Activated T-helper 2 cell treated with anti-CD3 and anti-CD28 coated beads, Interferon-gamma antibody, Interleukin-2, Interleukin-4, amounts not matched to agents 10 μg/mL and 5 μg/mL and 100 μg/mL, durations not matched to agents 14 hours and 24 hours and 36 hours (primary cell): ENCODE data around the gene FAM9C. TPM values are rescaled to one million over a fixed set of nuclear protein-coding genes. Genes with fewer than 3 reads are reported as not detected.

Experiments
- DNase-seq: peaks from one replicate; pipeline ENCODE4 v3.0.0; 2021; ENCODE audit warnings: low spot score
- H3K27ac Mint-ChIP-seq: one replicate; pipeline ENCODE4 v1.8.0; 2021; ENCODE audit warnings: mixed read lengths
- H3K27me3 Mint-ChIP-seq: one replicate; pipeline ENCODE4 v1.8.0; 2021; ENCODE audit warnings: low read depth, mixed read lengths
- H3K36me3 Mint-ChIP-seq: one replicate; pipeline ENCODE4 v1.8.0; 2021; ENCODE audit warnings: low read depth, mixed read lengths
- H3K4me1 Mint-ChIP-seq: one replicate; pipeline ENCODE4 v1.8.0; 2021; ENCODE audit warnings: low read depth, mixed read lengths
- H3K4me3 Mint-ChIP-seq: one replicate; pipeline ENCODE4 v1.8.0; 2021; ENCODE audit warnings: low read depth, mild to moderate bottlenecking, moderate library complexity, mixed read lengths
- H3K9me3 Mint-ChIP-seq: one replicate; pipeline ENCODE4 v1.8.0; 2021; ENCODE audit warnings: mixed read lengths
- intact Hi-C: fragments of 100-400 bp; cut with micrococcal nuclease; formaldehyde crosslinking; loops from one replicate; pipeline ENCODE4 v1.15.1; 2023
- total RNA-seq: library from RNA; stranded (reverse); gene quantifications from 2 replicates; pipeline ENCODE4 v1.2.3, GENCODE V29; 2022

Gene FAM9C
- total RNA-seq, 1 donor from 2014 or later: not detected

DNA sequence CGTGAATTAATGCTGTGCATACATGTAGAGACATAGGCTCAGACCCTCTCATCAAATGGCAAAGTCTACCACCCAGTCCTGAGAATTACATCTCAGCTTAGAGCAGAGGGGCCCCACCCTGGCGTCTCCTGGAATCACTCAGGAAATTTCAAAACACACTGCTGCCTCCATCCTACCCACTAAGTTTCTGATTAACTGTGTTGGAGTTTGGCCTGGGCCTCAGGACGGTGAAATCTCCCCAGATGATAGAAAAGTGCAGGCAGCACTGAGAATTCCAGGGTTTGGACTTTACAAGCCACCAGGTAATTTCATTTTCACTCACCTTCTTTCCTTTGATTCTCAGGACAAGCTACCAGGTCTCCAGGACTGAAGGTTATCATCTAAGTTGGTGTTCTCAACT, 3.3 kb upstream of the FAM9C start:
- Mint-ChIP-seq H3K4me1 (peaks cover 23% of the 10 kb centered on the region), H3K27me3 (no peaks in the 10 kb centered on the region), H3K9me3 (peaks cover 3% of the 10 kb centered on the region), H3K4me3 (no peak overlapping the region), H3K27ac (no peak overlapping the region), H3K36me3 (peaks cover 5% of the 10 kb centered on the region)
- intact Hi-C loops: no loop called here
- no peak for DNase-seq

DNA sequence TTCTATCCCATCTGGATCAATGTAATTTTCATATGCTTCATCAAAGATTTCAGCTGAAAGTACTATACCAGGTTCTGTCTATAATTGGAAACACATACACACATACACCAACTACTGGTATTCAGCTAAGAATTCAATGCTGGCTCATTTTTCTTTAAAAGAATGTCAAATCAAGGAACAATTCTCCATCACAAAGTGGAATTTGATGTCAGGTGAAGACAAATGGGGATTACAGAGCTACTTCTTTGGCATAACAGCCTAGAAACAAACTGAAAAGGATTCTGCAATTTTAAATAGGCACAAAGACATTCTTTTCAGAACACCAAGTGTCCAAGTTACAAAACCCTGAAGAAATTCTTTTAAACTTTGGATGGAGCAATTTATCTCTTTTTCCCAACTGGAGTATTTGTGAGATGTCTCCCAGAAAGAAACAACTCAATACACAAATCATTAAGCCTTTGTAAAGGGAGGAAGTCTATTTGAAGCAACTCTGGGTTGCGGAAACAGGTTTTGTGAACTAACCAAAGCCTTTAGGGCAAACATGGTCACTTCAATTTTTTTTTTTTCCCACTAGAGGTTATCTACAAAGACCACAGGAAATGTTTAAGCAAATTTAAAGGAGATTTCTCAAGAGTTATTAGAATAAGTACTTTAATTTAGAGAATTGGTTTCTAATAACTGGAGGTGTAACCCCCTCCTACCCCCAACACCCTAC, 1.9 kb upstream of the FAM9C start:
- no peak overlapping the region for H3K4me3 Mint-ChIP-seq
- H3K4me1 Mint-ChIP-seq: peaks cover 12% of the 10 kb centered on the region
- no peaks in the 10 kb centered on the region for H3K27me3 Mint-ChIP-seq
- no peak for DNase-seq
- H3K9me3 Mint-ChIP-seq: peaks cover 3% of the 10 kb centered on the region
- H3K27ac Mint-ChIP-seq: no peak overlapping the region
- peaks cover 5% of the 10 kb centered on the region for H3K36me3 Mint-ChIP-seq
- intact Hi-C loops: no loop called here

DNA sequence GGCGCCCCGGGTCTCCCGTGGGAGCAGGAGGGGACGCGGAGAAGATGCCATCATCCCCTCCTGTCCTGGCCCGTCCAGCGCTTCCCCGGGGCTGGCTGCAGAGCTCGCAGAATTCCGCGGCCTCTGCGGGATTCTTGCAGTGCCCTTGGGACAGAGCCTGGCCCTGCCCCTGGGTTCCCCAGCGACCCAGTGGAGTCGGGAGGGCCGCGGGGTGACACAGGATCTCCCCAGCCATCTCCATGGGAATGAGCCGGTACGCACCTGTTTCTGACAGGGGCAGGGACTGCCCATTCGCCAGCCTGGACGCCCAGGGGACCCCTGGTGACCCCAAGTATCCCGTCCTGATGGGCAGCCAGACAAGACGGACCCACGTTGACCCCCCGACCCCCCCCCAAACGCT, 482 bp downstream of the FAM9C start:
- H3K36me3 Mint-ChIP-seq: no peaks in the 10 kb centered on the region
- intact Hi-C loops: no loop called here
- no peaks in the 10 kb centered on the region for H3K9me3 Mint-ChIP-seq
- peaks cover 5% of the 10 kb centered on the region for H3K4me1 Mint-ChIP-seq
- DNase-seq: no peak
- no peaks in the 10 kb centered on the region for H3K27me3 Mint-ChIP-seq
- no peak overlapping the region for H3K4me3 Mint-ChIP-seq
- no peak overlapping the region for H3K27ac Mint-ChIP-seq

DNA sequence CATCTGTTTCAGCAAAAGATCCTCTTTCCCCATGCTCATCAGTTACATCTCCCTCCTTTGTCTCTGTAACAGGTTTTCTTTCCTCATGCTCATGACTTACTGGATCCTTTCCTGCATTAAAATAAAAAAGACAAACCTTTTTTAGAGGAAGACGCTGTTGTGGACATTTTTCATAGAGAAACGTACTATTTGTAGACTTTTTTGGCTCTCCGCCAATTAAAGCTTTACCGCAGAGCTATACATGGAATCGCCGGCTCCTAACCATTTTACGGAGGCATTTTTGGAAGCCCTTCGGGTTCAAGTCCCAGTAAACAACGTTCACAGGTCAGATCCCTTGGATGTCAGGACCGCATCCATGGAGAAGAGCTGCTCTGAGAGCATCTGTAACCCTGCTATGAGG, 1.3 kb downstream of the FAM9C start:
- no peaks in the 10 kb centered on the region for H3K27me3 Mint-ChIP-seq
- peaks cover 3% of the 10 kb centered on the region for H3K4me1 Mint-ChIP-seq
- H3K36me3 Mint-ChIP-seq: no peaks in the 10 kb centered on the region
- no peak overlapping the region for H3K27ac Mint-ChIP-seq
- intact Hi-C loops: no loop called here
- no peak overlapping the region for H3K4me3 Mint-ChIP-seq
- DNase-seq: no peak
- no peaks in the 10 kb centered on the region for H3K9me3 Mint-ChIP-seq

DNA sequence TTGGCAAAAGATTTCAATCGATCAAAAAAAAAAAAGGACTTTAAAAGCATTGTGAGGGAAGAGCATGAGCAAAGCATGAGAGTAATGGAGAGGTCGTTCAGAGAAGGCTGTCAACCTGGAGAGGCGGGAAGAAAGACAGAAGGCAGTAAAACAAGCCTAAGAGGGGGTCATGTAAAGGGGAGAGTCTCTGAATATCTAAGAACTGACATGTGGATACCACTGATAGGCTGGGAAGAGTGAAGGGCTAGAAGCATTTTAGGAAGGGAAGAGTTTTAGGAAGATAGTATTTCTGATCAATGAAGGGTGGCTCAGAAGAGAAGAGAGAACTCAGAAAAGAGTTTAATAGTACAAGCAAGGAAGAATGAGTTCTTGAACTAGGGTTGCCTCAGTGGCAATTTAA, 7.5 kb downstream of the FAM9C start:
- Mint-ChIP-seq H3K27ac (no peak overlapping the region), H3K9me3 (no peaks in the 10 kb centered on the region), H3K4me1 (peaks cover 6% of the 10 kb centered on the region), H3K27me3 (no peaks in the 10 kb centered on the region), H3K4me3 (no peak overlapping the region), H3K36me3 (no peaks in the 10 kb centered on the region)
- intact Hi-C loops: no loop called here
- DNase-seq: no peak

DNA sequence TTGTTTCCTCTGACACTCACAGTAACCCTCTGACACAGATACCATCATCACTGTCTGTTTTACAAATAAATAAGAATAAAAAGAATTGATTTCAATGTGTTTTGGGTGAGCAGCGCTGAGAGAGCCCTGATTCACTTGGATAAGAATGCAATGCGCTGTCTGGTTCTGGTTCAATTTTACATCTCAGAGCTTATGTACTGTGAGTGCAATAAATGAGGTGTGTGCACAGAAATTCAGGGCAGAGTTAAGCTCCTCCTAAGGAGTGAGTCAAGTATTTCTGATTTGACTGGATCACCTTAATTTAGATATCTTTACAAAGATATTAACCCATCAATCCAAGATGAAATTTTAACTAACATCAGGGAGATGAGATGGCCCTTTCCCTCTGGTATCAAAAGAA, 11.2 kb downstream of the FAM9C start:
- Mint-ChIP-seq H3K4me1 (peaks cover 29% of the 10 kb centered on the region), H3K27ac (no peak overlapping the region), H3K36me3 (no peaks in the 10 kb centered on the region), H3K27me3 (no peaks in the 10 kb centered on the region), H3K4me3 (no peak overlapping the region), H3K9me3 (no peaks in the 10 kb centered on the region)
- DNase-seq: no peak
- intact Hi-C loops: no loop called here

DNA sequence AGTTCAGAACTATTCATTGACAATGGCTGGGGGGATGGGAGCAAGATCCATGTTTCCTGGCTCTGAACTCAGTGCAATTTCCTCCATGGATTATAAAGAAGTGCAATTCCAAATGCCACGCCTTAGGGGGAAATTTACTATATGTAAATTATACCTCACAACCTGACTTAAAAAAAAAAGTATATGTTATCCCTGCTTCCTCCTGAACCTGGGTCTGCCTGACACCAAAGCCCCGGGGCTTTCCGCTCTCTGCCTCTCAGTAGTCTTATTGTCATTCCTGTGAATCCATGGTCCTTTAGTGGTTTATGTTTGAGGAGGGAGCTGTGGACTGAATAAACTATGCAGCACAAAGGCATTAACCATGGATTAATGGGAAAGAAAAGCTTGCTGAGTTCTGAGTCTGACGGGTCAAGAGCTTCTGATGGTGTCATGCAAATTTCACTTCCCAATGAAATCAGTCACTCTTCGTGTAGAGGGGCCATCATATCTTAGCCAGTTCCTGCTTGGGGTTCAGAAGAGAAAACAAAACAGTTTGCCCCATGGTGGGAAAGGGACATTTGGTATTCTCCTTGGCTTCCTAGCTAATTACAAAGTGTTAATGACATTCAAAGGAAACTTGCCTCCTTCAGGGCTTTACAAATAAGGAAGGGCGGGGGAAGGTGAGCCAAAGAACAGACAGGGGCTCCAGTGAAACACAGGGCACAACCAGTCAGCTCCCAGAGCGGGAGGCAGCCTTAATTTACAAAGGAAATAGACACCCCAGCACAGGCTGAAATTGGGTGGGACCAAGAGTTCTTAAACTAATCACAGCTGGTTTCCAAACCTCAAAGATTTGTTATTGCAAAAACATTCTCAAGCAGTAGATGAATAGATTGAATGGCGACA, 14.3 kb downstream of the FAM9C start:
- H3K36me3 Mint-ChIP-seq: no peaks in the 10 kb centered on the region
- H3K4me3 Mint-ChIP-seq: no peak overlapping the region
- H3K27me3 Mint-ChIP-seq: no peaks in the 10 kb centered on the region
- intact Hi-C loops: no loop called here
- no peak overlapping the region for H3K27ac Mint-ChIP-seq
- H3K4me1 Mint-ChIP-seq: peaks cover 52% of the 10 kb centered on the region
- H3K9me3 Mint-ChIP-seq: no peaks in the 10 kb centered on the region
- DNase-seq: no peak

DNA sequence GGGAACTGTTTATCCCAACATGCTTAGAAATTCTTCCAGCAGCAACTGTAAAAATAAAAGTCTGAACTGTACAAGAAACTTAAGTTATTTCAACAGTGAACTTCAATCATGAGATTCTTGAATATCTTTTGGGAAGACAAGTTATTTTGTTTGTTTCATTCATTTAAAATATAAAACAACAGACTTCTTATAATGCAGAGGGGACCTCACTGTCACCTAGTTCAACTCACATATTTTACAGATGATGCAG, 14.9 kb downstream of the FAM9C start:
- intact Hi-C loops: no loop called here
- H3K4me3 Mint-ChIP-seq: no peak overlapping the region
- no peak for DNase-seq
- no peaks in the 10 kb centered on the region for H3K36me3 Mint-ChIP-seq
- no peaks in the 10 kb centered on the region for H3K9me3 Mint-ChIP-seq
- H3K27me3 Mint-ChIP-seq: no peaks in the 10 kb centered on the region
- peaks cover 55% of the 10 kb centered on the region for H3K4me1 Mint-ChIP-seq
- peak overlapping the region; percentile 14 for H3K27ac Mint-ChIP-seq

DNA sequence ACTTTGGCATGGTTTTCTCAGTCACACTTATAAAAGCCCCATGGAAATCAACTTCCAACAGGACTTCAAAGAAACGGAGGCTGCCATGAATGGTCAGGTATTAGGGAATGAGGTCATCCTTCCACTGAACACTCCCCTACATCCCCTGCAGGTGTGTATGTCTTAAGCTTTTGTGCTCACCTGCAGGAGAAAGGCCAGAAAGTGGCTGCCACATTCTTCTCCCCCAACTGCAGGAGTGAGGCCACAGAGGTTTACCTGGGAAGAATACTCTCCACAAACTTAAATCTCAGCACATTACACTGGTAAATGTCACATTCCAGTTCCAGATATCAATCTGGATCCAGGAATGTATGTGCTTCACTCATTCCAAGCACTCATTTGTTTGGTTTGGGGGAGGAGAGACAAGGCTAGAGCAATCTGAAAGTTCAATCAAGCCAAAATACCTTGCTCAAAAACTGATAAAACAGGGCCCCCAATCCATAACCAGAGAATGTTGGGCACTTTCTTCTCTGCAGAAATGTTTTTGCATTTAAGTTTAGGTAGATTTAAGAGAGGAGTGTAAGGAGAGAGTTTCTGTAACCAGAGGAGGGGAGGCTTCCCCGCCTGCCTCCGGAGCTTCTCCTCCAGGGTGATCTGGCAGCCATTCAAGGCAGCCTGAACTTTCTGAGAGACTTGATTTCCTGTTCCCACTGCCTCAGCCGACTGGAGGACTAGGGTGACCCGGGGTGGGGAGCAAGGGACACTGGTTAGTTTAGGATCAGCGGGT, 15.4 kb downstream of the FAM9C start:
- no peak overlapping the region for H3K4me3 Mint-ChIP-seq
- no peaks in the 10 kb centered on the region for H3K9me3 Mint-ChIP-seq
- H3K27ac Mint-ChIP-seq: peak overlapping the region; percentile 14
- H3K4me1 Mint-ChIP-seq: peaks cover 57% of the 10 kb centered on the region
- DNase-seq: no peak
- H3K27me3 Mint-ChIP-seq: no peaks in the 10 kb centered on the region
- H3K36me3 Mint-ChIP-seq: no peaks in the 10 kb centered on the region
- intact Hi-C loops: no loop called here

DNA sequence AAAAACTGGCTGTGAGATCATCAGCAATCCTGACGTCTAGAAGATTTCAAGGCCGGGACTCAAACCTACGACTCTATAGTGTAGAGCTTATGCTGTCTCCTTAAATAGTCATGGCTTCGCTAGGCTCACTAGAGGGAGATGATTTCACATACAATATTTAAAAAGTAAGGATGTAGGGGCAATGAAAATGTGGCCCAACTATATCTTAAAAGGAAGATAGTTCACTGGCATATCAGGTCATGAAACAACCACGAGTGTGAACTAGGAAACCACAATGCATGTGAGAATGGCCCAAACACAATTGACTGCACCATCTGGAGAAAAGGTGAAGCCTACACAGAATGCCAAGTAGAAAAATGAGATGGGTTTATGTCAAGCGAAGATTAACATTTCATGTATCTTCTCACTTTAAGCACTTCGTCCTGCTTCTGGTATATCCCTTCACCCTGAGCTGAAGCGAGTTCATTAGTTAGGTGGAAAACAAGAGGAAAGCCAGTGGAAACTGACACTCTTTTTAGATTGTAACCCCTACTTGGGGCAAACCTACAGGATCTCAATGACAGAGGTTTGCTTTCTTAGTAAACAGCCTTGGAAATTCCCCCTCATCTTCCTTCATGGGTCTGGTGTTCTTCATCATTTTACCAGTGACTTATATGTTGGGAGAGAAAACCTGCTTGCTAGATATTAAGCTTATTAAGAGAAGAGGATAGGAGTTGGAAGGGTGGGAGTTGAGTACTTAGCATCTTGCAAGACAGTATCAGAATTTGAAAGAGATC, 17.4 kb downstream of the FAM9C start:
- H3K4me3 Mint-ChIP-seq: no peak overlapping the region
- H3K27ac Mint-ChIP-seq: peak overlapping the region; percentile 72
- intact Hi-C loops: loop anchor here (1.0 to 2.0 kb wide), 3 partner anchors 14 to 66 kb away; no protein-coding TSS in a partner anchor
- H3K27me3 Mint-ChIP-seq: no peaks in the 10 kb centered on the region
- peaks cover 67% of the 10 kb centered on the region for H3K4me1 Mint-ChIP-seq
- H3K36me3 Mint-ChIP-seq: no peaks in the 10 kb centered on the region
- DNase-seq: no peak
- H3K9me3 Mint-ChIP-seq: no peaks in the 10 kb centered on the region

DNA sequence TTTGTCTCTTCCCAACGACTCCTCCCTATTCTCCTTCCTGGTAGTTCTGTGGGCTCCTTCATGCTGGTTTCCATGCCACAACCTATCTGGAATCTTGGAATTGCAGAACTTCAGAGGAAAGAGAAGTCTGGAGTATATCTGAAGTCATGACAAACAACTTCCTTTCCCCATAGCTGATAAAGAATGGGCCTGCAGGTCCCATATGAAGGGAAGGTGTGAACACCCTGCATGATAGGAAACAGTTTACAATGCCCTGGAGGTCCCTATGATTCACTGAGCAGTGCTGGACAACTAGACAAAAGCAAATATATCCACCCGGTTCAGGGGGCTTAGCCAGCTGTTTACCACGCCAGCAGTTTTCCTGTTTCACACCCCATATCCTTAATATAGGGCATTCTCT, 19.4 kb downstream of the FAM9C start:
- intact Hi-C loops: no loop called here
- Mint-ChIP-seq H3K4me3 (no peak overlapping the region), H3K4me1 (peaks cover 57% of the 10 kb centered on the region), H3K27ac (no peak overlapping the region), H3K27me3 (no peaks in the 10 kb centered on the region), H3K9me3 (no peaks in the 10 kb centered on the region), H3K36me3 (no peaks in the 10 kb centered on the region)
- no peak for DNase-seq

DNA sequence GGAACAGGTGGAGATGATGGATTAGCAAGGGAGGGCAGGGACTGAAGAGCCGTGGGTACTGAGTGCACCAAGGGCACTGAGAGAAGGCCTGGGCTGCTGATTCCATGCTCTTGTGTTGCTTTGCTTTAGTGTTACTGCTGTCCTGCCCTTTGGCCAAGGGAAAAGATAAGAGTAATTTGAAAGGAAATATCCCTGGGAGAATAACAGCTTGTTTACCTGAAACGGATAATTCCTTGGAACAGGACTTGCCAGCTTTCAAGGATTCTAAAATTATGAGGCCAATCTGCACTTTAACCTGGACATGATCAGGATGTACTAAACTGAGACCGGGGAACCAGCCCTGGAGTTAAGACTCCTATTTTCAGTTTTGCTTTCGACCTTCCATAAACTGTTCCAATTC, 20.4 kb downstream of the FAM9C start:
- H3K36me3 Mint-ChIP-seq: no peaks in the 10 kb centered on the region
- no peaks in the 10 kb centered on the region for H3K27me3 Mint-ChIP-seq
- no peaks in the 10 kb centered on the region for H3K9me3 Mint-ChIP-seq
- intact Hi-C loops: no loop called here
- H3K27ac Mint-ChIP-seq: no peak overlapping the region
- no peak overlapping the region for H3K4me3 Mint-ChIP-seq
- H3K4me1 Mint-ChIP-seq: peaks cover 47% of the 10 kb centered on the region
- DNase-seq: no peak
